Ammon's horn (tissue), 1 donor: ENCODE data around the gene ERRFI1.
"Not testable (repeated sequence)": the region's sequence is repeated elsewhere in the genome, so short reads cannot be mapped to it uniquely, and the experiment has no call there.

Source experiments
- DNase-seq: peaks from one replicate; pipeline ENCODE4 v3.0.0-alpha.2; 2016; ENCODE audit warnings: low spot score

Gene ERRFI1

GRCh38 chr1:7967651-7968050 lies 58.5 kb downstream of the ERRFI1 start:
- DNase-seq: no peak

DNA sequence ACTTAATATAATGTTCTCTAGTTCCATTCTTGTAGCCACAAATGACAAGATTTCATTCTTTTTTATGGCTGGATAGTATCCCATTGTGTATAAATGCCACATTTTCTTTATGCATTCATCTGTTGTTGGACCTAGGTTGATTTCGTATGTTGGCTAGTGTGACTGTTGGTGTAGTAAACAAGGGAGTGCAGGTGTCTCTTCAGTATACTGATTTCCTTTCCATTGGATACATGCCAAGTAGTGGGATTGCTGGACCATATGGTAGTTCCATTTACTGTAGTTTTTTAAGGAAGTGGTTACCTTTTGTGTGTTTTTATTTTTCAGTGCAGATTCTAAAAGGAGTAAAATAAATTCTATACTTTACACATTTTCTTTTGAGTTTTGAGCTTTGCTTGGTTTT lies 58.9 kb downstream of the ERRFI1 start:
- no peak for DNase-seq

DNA sequence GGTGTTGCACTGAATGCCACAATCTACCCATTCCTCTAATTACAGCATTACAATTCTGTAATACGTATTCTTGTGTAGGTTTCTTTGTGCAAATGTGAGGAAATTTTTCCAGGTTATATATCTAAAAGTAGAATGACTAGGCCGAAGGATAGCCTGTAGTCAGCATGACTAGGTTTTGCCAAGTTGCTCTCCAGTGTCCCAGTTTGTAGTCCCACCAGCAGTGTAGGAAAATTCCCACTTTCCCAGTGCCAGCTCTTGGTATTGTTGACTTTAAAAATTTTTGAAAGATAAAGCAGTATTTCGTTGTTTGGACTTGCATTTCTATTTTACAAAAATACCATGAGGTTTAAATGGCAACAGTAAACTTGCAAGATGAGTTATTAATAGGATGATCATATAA lies 61.6 kb downstream of the ERRFI1 start:
- DNase-seq: no peak

DNA sequence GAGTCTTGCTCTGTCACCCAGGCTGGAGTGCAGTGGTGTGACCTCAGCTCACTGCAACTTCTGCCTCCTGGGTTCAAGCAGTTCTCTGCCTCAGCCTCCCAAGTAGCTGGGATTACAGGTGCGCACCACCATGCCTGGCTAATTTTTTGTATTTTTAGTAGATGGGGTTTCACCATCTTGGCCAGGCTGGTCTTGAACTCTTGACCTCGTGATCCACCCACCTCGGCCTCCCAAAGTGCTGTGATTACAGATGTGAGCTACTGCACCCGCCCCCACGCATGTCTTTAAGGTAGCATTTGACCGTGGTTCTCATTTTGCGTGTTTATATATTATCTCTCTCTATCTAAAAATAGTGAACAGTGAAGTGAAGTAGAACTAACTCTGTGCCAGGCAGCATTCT lies 62.3 kb downstream of the ERRFI1 start:
- not testable (repeated sequence) for DNase-seq

- not testable (repeated sequence) for DNase-seq
Measured at GRCh38 chr1:7963378-7963730, 62.8 kb downstream of the ERRFI1 start.

DNA sequence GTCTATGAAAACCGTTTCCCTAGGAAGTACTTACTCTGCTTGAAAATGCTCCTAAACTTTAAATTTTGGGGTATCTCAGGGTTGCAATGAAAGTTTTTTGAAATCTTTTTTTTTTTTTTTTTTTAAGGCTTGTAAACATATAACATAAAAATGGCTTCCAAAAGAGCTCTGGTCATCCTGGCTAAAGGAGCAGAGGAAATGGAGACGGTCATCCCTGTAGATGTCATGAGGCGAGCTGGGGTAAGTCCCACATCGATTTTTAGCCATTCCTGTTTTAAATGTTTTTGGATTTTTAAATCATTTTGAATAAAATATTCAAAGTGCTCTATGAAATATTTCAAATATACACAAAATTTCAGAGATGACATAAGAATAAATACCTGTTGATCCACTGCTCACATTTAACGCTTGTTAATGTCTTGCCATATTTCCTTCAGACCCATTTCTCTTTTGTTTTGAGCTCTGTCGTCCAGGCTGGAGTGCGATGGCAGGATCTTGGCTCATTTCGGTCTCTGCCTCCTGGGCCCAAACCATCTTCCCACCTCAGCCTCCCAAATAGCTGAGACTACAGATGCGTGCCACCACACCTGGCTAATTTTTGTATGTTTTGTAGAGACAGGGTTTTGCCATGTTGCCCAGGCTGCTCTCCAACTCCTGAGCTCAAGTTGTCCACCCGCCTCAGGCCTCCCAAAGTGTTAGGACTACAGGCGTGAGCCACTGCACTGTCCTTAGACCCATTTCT lies 63.3 kb downstream of the ERRFI1 start:
- DNase-seq: no peak

DNA sequence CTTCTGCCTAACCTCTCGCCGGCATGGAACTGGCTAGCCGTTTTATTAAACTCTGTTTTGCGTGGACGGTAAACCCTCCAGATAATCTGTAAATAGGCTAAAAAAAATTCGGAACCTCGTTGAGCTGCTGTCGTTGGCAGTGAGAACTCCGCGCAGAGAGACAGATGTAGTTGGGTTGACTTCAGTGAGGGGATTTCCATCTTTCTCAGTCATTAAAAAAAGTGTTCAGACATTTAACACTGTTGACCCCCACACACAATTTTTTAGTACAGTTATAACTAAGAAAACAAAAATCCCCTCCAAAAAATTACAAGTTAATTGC lies 64.1 kb downstream of the ERRFI1 start:
- DNase-seq: no peak
